Neural progenitor cell (in vitro differentiated cells): ENCODE data around the gene ADGRL1. TPM values are rescaled to one million over a fixed set of nuclear protein-coding genes. Genes with fewer than 3 reads are reported as not detected.
"Not testable (repeated sequence)": the region's sequence is repeated elsewhere in the genome, so short reads cannot be mapped to it uniquely, and the experiment has no call there.

Source experiments
- DNase-seq: peaks from one replicate; pipeline ENCODE4 v3.0.0-alpha.2; 2016; ENCODE audit warnings: low spot score
- H2AFZ ChIP-seq: fragments of 200-600 bp; sonication (generic); replicated peaks from 2 replicates; pipeline ENCODE4 v1.6.1; 2016; ENCODE audit warnings: antibody characterized with exemption
- H3F3A ChIP-seq: fragments of 200-600 bp; sonication (generic); 2 replicates; pipeline ENCODE4 v1.6.1; 2016; ENCODE audit warnings: antibody characterized with exemption, low read depth
- H3K27ac ChIP-seq: fragments of 200-600 bp; sonication (generic); 2 replicates; pipeline ENCODE4 v1.5.1; 2016; ENCODE audit warnings: mild to moderate bottlenecking
- H3K27me3 ChIP-seq: fragments of 200-600 bp; sonication (generic); 2 replicates; pipeline ENCODE4 v1.6.1; 2016; ENCODE audit warnings: mild to moderate bottlenecking, moderate library complexity
- H3K36me3 ChIP-seq: fragments of 200-600 bp; sonication (generic); 2 replicates; pipeline ENCODE4 v1.5.1; 2016
- H3K4me1 ChIP-seq: fragments of 200-600 bp; sonication (generic); 2 replicates; pipeline ENCODE4 v1.6.1; 2016; ENCODE audit warnings: mixed run types
- H3K4me2 ChIP-seq: fragments of 200-600 bp; sonication (generic); 2 replicates; pipeline ENCODE4 v1.6.1; 2016
- H3K4me3 ChIP-seq: fragments of 200-600 bp; sonication (generic); 2 replicates; pipeline ENCODE4 v1.5.1; 2016
- H3K79me2 ChIP-seq: fragments of 200-600 bp; sonication (generic); 2 replicates; pipeline ENCODE4 v1.6.1; 2016; ENCODE audit warnings: low read depth
- H3K9ac ChIP-seq: fragments of 200-600 bp; sonication (generic); 2 replicates; pipeline ENCODE4 v1.6.1; 2016
- H3K9me3 ChIP-seq: fragments of 200-600 bp; sonication (generic); 2 replicates; pipeline ENCODE4 v1.5.1; 2016; ENCODE audit warnings: low read depth
- H4K20me1 ChIP-seq: fragments of 200-600 bp; sonication (generic); 2 replicates; pipeline ENCODE4 v1.6.1; 2016; ENCODE audit warnings: low read depth
- H3K27ac Mint-ChIP-seq: 3 replicates; pipeline ENCODE4 v1.8.0; 2021; ENCODE audit warnings: mixed read lengths
- H3K27me3 Mint-ChIP-seq: 2 replicates; pipeline ENCODE4 v1.8.0; 2022; ENCODE audit warnings: low read depth, mild to moderate bottlenecking, inconsistent platforms, moderate library complexity, mixed read lengths; ENCODE audit not compliant: insufficient read depth
- H3K36me3 Mint-ChIP-seq: 3 replicates; pipeline ENCODE4 v1.8.0; 2021; ENCODE audit warnings: mixed read lengths
- H3K4me1 Mint-ChIP-seq: 3 replicates; pipeline ENCODE4 v1.8.0; 2021; ENCODE audit warnings: mixed read lengths
- H3K4me3 Mint-ChIP-seq: 3 replicates; pipeline ENCODE4 v1.8.0; 2021; ENCODE audit warnings: mild to moderate bottlenecking, moderate library complexity, mixed read lengths
- H3K9me3 Mint-ChIP-seq: 3 replicates; pipeline ENCODE4 v1.8.0; 2020; ENCODE audit warnings: mixed read lengths
- CTCF ChIP-seq: fragments of 200-600 bp; sonication (generic); IDR thresholded peaks from 2 replicates; pipeline ENCODE4 v1.5.1; 2017; ENCODE audit warnings: antibody characterized with exemption, mild to moderate bottlenecking
- EZH2 ChIP-seq: fragments of 200-600 bp; sonication (generic); IDR thresholded peaks from 2 replicates; pipeline ENCODE4 v1.6.1; 2017; ENCODE audit warnings: antibody characterized with exemption, mild to moderate bottlenecking, moderate library complexity
- EZH2phosphoT487 ChIP-seq: fragments of 200-600 bp; sonication (generic); IDR thresholded peaks from 2 replicates; pipeline ENCODE4 v1.6.1; 2017; ENCODE audit warnings: antibody characterized with exemption
- total RNA-seq: library from RNA; depleted of rRNA; stranded (reverse); fragments of >200 nt; gene quantifications from 2 replicates; pipeline ENCODE4 v1.2.3, GENCODE V29; 2015; ENCODE audit warnings: low replicate concordance

ADGRL1 gene
- total RNA-seq, 1 donor from 2014 or later = 13.3 TPM

- Mint-ChIP-seq H3K36me3 (no peaks in the 10 kb centered on the region), H3K27ac (no peak overlapping the region), H3K4me3 (no peak overlapping the region), H3K27me3 (peaks cover 6% of the 10 kb centered on the region), H3K4me1 (peaks cover 6% of the 10 kb centered on the region), H3K9me3 (peaks cover 3% of the 10 kb centered on the region)
- no peak overlapping the region for H2AFZ ChIP-seq
- H3F3A ChIP-seq = peaks cover 15% of the 10 kb centered on the region
- no peak overlapping the region for H3K27ac ChIP-seq
- H3K4me1 ChIP-seq = no peaks in the 10 kb centered on the region
- no peaks in the 10 kb centered on the region for H4K20me1 ChIP-seq
- H3K4me2 ChIP-seq = no peak overlapping the region
- no peaks in the 10 kb centered on the region for H3K27me3 ChIP-seq
- no peak overlapping the region for H3K4me3 ChIP-seq
- DNase-seq = no peak
- H3K79me2 ChIP-seq = no peaks in the 10 kb centered on the region
- no peak for TF ChIP-seq EZH2
- no peak for TF ChIP-seq EZH2phosphoT487
- TF ChIP-seq CTCF = no peak
- H3K9me3 ChIP-seq = no peaks in the 10 kb centered on the region
- H3K36me3 ChIP-seq = no peaks in the 10 kb centered on the region
- H3K9ac ChIP-seq = no peak overlapping the region
Observed at GRCh38 chr19:14214580-14214979, 8.6 kb upstream of the ADGRL1 start.

DNA sequence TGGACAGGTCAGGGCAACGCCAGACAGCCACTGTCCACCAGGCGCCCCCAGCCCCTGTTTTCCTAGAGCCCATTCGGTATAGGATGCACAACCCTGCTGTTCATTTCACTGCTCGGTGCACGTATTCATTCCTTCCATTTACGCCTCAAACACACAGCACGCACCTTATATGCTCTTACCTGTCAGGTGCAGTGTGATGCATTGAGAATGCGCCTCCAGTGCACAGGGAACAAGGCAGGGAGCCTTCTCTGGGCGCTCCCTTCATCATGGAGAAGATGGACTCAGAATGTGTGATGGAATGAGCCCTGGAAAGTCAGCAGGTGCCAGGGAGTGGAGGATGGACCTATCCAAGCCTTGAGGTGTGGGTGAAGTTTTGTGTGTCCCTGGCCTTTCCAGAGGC lies 4.2 kb upstream of the ADGRL1 start:
- H3K4me1 ChIP-seq, H4K20me1 ChIP-seq, H3K4me2 ChIP-seq, H3K27me3 Mint-ChIP-seq, H3K4me3 ChIP-seq, H3K9ac ChIP-seq, DNase-seq, H3K9me3 Mint-ChIP-seq, H3K36me3 Mint-ChIP-seq, H3K27me3 ChIP-seq, H3K79me2 ChIP-seq, H3K27ac Mint-ChIP-seq, H3K9me3 ChIP-seq, H3K27ac ChIP-seq, H3K4me3 Mint-ChIP-seq, H3K36me3 ChIP-seq, H2AFZ ChIP-seq: not testable (repeated sequence)
- H3F3A ChIP-seq = peaks cover 12% of the 10 kb centered on the region
- peaks cover 15% of the 10 kb centered on the region for H3K4me1 Mint-ChIP-seq

- Histone ChIP-seq H3K4me2 (peak overlapping the region; percentile 54), H3K79me2 (peaks cover 17% of the 10 kb centered on the region), H3F3A (peaks cover 12% of the 10 kb centered on the region)
- not testable (repeated sequence) for H3K27ac Mint-ChIP-seq, H3K36me3 Mint-ChIP-seq, H3K9me3 ChIP-seq, H2AFZ ChIP-seq, H3K27ac ChIP-seq, H3K27me3 ChIP-seq, H3K9me3 Mint-ChIP-seq, H4K20me1 ChIP-seq, H3K9ac ChIP-seq, H3K36me3 ChIP-seq, H3K4me3 Mint-ChIP-seq, H3K27me3 Mint-ChIP-seq, H3K4me3 ChIP-seq, H3K4me1 ChIP-seq
- DNase-seq = peak; percentile 35
- peaks cover 21% of the 10 kb centered on the region for H3K4me1 Mint-ChIP-seq
Observed at GRCh38 chr19:14209401-14209800, 3.4 kb upstream of the ADGRL1 start.

DNA sequence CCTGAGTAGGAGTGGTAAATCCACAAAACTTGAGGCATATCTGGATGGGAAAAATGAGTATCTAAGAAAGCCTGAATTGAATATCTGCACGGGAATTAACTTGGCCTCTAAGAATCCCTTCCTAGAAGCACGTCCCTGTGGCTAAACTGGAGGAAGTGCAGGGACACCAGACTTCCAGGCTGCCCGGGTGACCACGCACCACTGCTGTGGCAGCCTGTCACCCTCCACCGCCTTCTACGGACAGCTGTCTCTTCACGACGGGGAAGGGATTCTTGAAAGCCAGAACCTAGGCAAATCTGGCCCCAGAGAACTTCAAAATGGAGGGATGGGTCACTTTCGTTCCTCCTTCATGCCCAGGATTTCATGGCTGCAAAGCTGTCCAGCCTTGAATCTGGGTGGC lies 2.5 kb upstream of the ADGRL1 start:
- not testable (repeated sequence) for H3K4me3 Mint-ChIP-seq, H3K9me3 ChIP-seq, H3K9me3 Mint-ChIP-seq, H3K27me3 Mint-ChIP-seq, H4K20me1 ChIP-seq, H3K9ac ChIP-seq, H3K4me2 ChIP-seq, H3K27me3 ChIP-seq, H3K4me3 ChIP-seq, H3K36me3 ChIP-seq, H3K36me3 Mint-ChIP-seq, DNase-seq, H2AFZ ChIP-seq, H3K27ac ChIP-seq
- peak overlapping the region; percentile 46 for H3K27ac Mint-ChIP-seq
- H3K4me1 ChIP-seq = peaks cover 12% of the 10 kb centered on the region
- H3K4me1 Mint-ChIP-seq = peaks cover 30% of the 10 kb centered on the region
- peaks cover 26% of the 10 kb centered on the region for H3K79me2 ChIP-seq
- H3F3A ChIP-seq = peaks cover 12% of the 10 kb centered on the region

DNA sequence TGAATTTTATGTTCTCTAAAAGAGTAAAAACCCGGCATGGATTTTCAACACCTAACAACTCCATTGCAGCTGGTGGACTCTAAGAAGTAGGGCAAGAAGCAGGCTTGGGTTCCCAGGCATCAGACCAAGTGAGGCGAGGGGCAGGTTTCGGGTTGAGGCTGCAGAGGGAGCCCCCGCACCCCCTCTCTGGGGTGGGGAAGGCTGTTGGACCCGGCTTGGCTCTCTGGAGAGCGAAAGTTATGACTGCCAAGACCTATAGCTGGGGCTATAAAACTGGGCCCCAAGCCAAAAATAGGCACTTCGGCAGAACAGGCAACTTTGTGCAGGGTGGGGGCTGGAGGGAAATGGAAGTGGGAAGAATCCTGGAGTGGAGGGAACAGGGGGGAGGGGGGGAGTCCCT lies 1.8 kb upstream of the ADGRL1 start:
- H3K4me1 Mint-ChIP-seq = peaks cover 35% of the 10 kb centered on the region
- not testable (repeated sequence) for H3K9ac ChIP-seq, H3K36me3 Mint-ChIP-seq, H3K27me3 ChIP-seq, H3K9me3 ChIP-seq, H3K27me3 Mint-ChIP-seq, H3K9me3 Mint-ChIP-seq, H3K27ac ChIP-seq, H3K36me3 ChIP-seq, DNase-seq
- peak overlapping the region; percentile 87 for H3K4me2 ChIP-seq
- peaks cover 17% of the 10 kb centered on the region for H4K20me1 ChIP-seq
- peaks cover 33% of the 10 kb centered on the region for H3K79me2 ChIP-seq
- peaks cover 18% of the 10 kb centered on the region for H3K4me1 ChIP-seq
- peak overlapping the region; percentile 100 for H3K27ac Mint-ChIP-seq
- H3K4me3 Mint-ChIP-seq = peak overlapping the region; percentile 96
- peak overlapping the region; percentile 96 for H2AFZ ChIP-seq
- peak overlapping the region; percentile 78 for H3K4me3 ChIP-seq
- peaks cover 12% of the 10 kb centered on the region for H3F3A ChIP-seq

DNA sequence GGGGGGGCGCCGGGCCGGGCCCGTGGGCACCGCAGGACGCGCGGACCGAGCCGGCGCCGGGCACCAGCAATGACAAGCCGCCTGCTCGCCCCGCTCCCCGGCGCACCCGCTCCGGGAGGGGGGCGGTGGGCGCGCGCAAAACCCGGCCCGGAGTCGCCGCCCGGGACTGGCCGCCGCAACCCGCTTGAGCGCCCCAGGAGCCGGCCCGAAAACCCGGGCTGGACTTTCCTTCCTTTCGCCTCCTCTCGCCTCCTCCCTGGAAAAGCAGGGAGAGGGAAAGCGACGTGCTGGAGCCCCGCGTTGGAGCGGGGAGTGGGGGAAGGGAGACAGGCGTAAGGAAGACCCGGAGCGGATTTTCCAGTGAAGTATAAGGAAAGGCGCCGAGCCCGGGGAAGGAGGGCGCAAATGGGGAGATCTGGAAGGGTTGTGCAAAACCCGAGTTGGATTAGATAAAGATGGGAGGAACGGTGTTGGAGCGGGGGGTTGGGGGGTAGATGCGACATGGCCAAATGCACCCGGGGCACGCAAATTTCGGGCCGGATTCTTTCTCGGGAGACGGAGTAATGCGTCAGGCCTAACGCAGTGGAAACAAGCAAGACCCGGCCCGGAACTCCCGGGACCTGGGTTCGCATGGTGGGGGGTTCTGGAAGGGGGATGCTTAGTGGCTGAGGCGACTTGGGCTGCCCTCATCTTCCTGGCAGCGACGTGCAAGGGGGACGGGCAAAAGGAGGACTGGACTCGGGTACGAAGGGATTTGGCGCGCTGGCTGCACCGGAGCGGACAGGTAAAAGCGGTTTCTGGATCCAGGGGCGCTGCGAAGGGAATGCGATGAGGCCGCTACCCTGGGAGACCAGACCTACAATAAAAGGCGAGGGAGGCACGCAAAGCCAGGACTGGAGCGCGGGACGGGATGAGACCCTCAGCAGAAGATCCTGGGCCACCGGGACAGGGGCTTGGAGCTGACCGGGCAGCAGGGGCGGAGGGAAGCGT lies 1.1 kb upstream of the ADGRL1 start:
- not testable (repeated sequence) for H3K9me3 ChIP-seq, H3K9ac ChIP-seq, H3K36me3 Mint-ChIP-seq, H3K27me3 Mint-ChIP-seq, H3K27me3 ChIP-seq, H3K36me3 ChIP-seq, H3K9me3 Mint-ChIP-seq
- Histone ChIP-seq H3K4me1 (peaks cover 18% of the 10 kb centered on the region), H3K4me3 (peak overlapping the region; percentile 78), H3F3A (peaks cover 12% of the 10 kb centered on the region), H4K20me1 (peaks cover 24% of the 10 kb centered on the region), H3K79me2 (peaks cover 41% of the 10 kb centered on the region), H3K27ac (peak overlapping the region; percentile 91), H2AFZ (peak overlapping the region; percentile 96), H3K4me2 (peak overlapping the region; percentile 87)
- peaks cover 38% of the 10 kb centered on the region for H3K4me1 Mint-ChIP-seq
- H3K27ac Mint-ChIP-seq = peak overlapping the region; percentile 100
- DNase-seq = peak; percentile 96
- H3K4me3 Mint-ChIP-seq = peak overlapping the region; percentile 96

DNA sequence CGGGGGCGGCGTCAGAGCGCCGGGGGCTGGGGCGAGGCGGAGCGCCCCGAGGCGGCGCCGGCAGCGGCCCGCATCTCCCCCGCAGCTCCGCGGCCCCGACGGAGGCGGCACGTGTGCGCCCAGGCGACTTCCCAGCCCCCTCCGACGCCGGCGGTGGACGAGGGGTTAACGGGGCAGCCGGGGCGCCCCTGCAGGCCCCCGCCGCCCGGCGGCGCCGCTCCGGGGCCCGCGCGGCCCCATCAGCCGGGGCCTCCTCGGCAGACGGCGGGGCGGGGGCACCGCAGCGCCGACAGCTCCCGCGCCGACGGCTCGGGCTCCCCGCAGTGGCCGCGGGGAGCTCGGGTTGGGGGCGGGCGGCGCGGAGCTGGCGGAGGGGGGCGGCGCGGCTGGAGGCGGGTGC lies 339 bp upstream of the ADGRL1 start:
- Histone ChIP-seq H3K4me3 (peak overlapping the region; percentile 95), H3K4me2 (peak overlapping the region; percentile 92), H3F3A (peaks cover 12% of the 10 kb centered on the region), H3K79me2 (peaks cover 48% of the 10 kb centered on the region), H4K20me1 (peaks cover 32% of the 10 kb centered on the region), H3K4me1 (peaks cover 18% of the 10 kb centered on the region)
- DNase-seq = peak; percentile 78
- not testable (repeated sequence) for H3K9ac ChIP-seq, H3K27me3 ChIP-seq, H3K36me3 ChIP-seq, H3K9me3 Mint-ChIP-seq, H3K27me3 Mint-ChIP-seq, H3K9me3 ChIP-seq, H3K27ac Mint-ChIP-seq, H3K4me3 Mint-ChIP-seq, H2AFZ ChIP-seq, H3K27ac ChIP-seq, H3K36me3 Mint-ChIP-seq
- peaks cover 38% of the 10 kb centered on the region for H3K4me1 Mint-ChIP-seq
